ENCODE results near the gene INTS2.
"Not testable (repeated sequence)": the region's sequence is repeated elsewhere in the genome, so short reads cannot be mapped to it uniquely, and the experiment has no call there.

INTS2 gene

DNA sequence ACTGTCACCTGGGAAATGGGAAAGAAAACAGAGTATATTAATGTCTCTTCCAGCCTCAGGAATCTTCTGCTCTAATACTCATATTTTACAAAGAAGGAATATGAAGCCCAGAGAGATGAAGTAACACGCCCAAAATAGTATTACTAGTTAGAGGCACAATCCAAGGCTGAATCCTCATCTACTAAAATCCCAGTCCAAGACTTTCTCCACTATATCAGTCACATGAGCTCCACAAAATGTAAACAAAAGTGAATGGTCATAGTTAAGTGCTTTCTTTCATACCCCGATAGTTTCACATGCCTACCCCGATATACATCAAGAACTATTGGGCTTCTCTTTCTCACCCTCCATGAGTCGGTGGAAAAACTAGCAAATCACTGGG is 965 bp downstream of the INTS2 start:
- Mint-ChIP-seq H3K27ac (peak overlapping the region; percentile 97), H3K27me3 (no peaks in the 10 kb centered on the region), H3K9me3 (peaks cover 0 to 1% of the 10 kb centered on the region in 2 donors), H3K36me3 (peaks cover 0 to 11% of the 10 kb centered on the region in 2 donors), H3K4me3 (peak overlapping the region; percentile 84 to 95), H3K4me1 (peaks cover 8 to 14% of the 10 kb centered on the region in 2 donors)
- ATAC-seq (replicated peaks) (no peak), DNase-seq (no peak)

DNA sequence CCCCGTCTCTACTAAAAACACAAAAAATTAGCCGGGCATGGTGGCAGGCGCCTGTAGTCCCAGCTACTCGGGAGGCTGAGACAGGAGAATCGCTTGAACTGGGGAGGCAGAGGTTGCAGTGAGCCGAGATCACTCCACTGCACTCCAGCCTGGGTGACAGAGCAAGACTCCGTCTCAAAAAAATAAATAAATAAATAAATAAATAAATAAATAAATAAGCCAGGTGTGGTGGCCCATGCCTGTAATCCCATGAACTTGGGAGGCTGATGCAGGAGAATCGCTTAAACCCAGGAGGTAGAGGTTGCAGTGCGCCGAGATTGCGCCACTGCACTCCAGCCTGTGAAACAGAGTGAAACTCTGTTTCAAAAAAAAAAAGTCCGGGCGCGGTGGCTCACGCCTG is 12.6 kb downstream of the INTS2 start:
- not testable (repeated sequence) for H3K27me3 Mint-ChIP-seq; DNase-seq; H3K9me3 Mint-ChIP-seq; H3K4me3 Mint-ChIP-seq; H3K4me1 Mint-ChIP-seq; H3K27ac Mint-ChIP-seq; ATAC-seq (replicated peaks)
- H3K36me3 Mint-ChIP-seq: peaks cover 34 to 45% of the 10 kb centered on the region in 2 donors

DNA sequence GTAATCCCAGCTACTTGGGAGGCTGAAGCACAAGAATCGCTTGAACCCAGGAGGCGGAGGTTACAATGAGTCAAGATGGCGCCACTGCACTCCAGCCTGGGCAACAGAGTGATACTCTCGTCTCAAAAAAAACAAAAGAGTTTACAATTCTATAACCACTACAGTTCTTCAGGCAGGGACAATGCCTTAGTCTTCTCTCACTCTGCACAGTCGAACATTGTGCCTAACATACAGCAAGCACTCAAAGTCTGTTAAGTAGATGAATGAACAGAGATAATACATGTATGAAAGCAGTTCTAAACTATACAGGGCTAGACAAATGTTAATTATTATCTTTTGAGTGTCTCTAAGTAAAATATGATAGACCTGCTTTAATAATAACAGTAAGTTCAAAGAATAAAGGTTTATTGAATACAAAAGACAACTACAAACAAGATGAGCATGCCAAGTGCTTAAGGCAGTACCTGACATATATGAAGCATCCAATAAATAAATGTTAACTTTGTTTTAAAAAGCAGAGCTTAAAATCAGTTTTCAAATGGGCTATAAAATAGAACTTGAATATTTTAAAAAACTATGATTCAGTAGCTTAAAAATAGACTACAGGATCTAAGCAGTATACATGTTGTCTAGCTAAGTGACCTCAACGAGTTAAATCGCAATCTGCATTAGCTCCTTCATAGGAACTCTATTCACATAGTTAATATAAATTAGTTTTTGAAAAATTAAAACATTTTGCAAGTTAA is 19.3 kb downstream of the INTS2 start:
- DNase-seq: no peak
- no peaks in the 10 kb centered on the region for H3K9me3 Mint-ChIP-seq
- ATAC-seq (replicated peaks): no peak
- peaks cover 26 to 37% of the 10 kb centered on the region in 2 donors for H3K36me3 Mint-ChIP-seq
- H3K4me1 Mint-ChIP-seq: no peaks in the 10 kb centered on the region
- H3K4me3 Mint-ChIP-seq: no peak overlapping the region
- H3K27me3 Mint-ChIP-seq: no peaks in the 10 kb centered on the region
- no peak overlapping the region for H3K27ac Mint-ChIP-seq

DNA sequence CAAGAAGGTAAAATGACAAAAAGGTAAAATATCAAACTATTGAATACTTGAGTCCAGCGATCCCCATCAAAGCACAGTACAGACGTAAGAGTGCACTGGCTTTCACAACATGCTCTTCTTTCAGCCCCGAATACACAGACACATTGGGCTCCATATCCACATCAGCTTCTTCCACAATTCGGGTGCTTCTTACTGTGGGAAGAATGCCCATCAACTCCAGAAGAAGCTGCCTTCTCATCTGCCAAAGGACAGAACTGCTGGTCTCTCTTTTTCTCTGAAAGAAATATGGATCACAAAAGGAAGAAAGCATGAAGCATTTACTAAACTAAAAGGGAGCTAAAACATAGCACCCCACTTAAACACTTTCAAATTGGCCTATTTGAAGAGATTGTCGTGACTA is 20.4 kb downstream of the INTS2 start:
- H3K36me3 Mint-ChIP-seq: peaks cover 33 to 45% of the 10 kb centered on the region in 2 donors
- no peaks in the 10 kb centered on the region for H3K27me3 Mint-ChIP-seq
- H3K4me3 Mint-ChIP-seq: no peak overlapping the region
- H3K9me3 Mint-ChIP-seq: no peaks in the 10 kb centered on the region
- no peaks in the 10 kb centered on the region for H3K4me1 Mint-ChIP-seq
- H3K27ac Mint-ChIP-seq: no peak overlapping the region
- DNase-seq: no peak
- ATAC-seq (replicated peaks): no peak

DNA sequence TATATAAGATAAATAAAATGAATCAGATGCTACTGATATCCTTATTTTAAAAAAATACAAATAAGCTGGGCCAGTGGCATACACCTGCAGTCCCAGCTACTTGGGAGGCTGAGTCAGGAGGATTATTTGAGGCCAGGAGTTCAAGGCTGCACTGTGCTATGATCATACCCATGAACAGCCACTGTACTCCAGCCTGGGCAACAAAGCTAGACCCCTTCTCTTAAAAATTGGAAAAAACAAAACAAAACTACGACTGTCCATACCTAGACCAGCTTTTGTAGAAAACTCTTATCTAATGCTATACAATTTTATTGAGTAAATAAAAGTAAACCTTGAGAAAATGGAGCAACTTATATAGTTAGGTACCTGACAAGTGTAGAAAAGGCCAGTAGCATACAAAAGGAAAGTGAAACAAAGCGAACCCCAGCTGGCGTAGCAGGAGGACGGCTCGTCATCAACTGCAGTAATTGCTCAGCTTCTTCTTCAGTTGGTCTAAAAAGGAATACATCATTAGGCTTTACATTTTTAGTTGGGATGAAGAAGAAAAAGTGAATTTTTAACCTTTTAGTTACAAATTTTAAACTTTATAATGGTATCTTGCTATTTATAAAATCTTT is 23.6 kb downstream of the INTS2 start:
- peaks cover 30 to 41% of the 10 kb centered on the region in 2 donors for H3K36me3 Mint-ChIP-seq
- no peak for DNase-seq
- no peaks in the 10 kb centered on the region for H3K27me3 Mint-ChIP-seq
- no peak overlapping the region for H3K27ac Mint-ChIP-seq
- H3K4me1 Mint-ChIP-seq: no peaks in the 10 kb centered on the region
- no peak overlapping the region for H3K4me3 Mint-ChIP-seq
- H3K9me3 Mint-ChIP-seq: no peaks in the 10 kb centered on the region
- peak; percentile 55 for ATAC-seq (replicated peaks)

DNA sequence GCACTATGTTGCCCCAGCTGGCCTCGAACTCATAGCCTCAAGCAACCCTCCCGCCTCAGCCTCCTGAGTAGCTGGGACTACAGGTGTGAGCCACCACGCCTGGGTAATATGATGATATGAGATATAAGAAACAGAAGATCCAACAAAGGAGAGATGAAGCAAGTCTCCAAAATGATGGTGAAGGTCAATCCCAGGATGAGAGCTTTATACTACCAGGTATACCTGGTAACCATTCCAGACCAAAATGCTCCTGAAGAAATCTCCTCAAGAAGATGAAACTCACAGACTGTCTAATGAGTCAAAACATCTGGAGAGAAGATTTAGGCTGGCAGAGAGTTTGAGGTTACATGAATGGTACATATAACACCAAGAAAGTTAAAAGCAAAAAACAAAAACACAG is 24.5 kb downstream of the INTS2 start:
- Mint-ChIP-seq H3K4me1 (no peaks in the 10 kb centered on the region), H3K9me3 (no peaks in the 10 kb centered on the region), H3K4me3 (no peak overlapping the region), H3K27me3 (no peaks in the 10 kb centered on the region), H3K36me3 (peaks cover 30 to 41% of the 10 kb centered on the region in 2 donors), H3K27ac (no peak overlapping the region)
- ATAC-seq (replicated peaks): no peak
- no peak for DNase-seq

DNA sequence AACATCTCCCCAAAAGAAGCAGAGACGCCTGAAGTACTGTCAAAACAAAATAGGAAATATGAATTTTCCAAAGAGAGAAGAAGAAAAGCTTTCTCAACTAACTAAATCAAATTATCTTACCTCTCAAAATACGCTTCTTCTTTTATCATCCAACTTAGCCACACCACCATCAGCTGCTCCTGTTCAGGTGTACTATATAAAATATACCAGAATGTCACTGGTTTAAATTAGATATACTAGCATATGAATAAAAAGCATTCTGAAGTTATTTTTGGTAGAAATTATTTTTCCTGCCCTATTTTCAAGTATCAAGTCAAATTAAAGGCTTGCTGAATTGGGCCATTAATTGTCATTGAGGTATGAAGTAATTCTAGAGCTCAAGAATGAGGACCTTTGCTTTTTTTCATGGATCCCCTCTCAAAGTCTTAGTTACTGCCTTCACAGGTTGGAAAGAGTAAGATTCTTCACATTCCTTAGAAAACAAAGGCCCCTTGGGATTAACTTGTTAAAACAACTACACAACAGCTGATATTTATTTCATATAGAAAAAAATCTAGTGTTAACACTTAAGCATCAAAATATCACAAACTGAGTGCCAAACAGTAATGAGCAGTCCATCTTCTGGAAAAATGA is 30.1 kb downstream of the INTS2 start:
- peaks cover 21 to 27% of the 10 kb centered on the region in 2 donors for H3K36me3 Mint-ChIP-seq
- ATAC-seq (replicated peaks): no peak
- DNase-seq: no peak
- H3K27ac Mint-ChIP-seq: no peak overlapping the region
- no peaks in the 10 kb centered on the region for H3K4me1 Mint-ChIP-seq
- H3K9me3 Mint-ChIP-seq: no peaks in the 10 kb centered on the region
- H3K4me3 Mint-ChIP-seq: no peak overlapping the region
- H3K27me3 Mint-ChIP-seq: no peaks in the 10 kb centered on the region

DNA sequence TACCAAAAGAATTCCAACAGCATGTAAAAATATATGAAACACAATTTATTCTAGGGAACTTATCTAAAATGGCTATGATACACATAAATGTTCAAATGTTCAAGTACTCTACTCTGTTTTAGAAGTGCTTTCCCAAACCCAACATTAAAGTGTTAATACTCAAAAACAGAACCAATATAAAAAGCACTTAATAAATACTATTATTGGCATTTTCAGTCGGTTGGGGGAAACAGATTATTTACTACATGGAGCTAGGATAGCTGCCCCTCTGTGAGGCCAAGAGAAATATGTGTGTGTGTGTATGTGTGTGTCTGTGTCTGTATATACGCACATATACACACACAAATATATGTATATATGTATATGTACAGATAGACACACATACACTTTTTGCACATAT is 32.4 kb downstream of the INTS2 start:
- Mint-ChIP-seq H3K4me1 (no peaks in the 10 kb centered on the region), H3K4me3 (no peak overlapping the region), H3K9me3 (no peaks in the 10 kb centered on the region), H3K36me3 (peaks cover 16 to 25% of the 10 kb centered on the region in 2 donors), H3K27ac (no peak overlapping the region), H3K27me3 (no peaks in the 10 kb centered on the region)
- ATAC-seq (replicated peaks) (no peak), DNase-seq (no peak)

DNA sequence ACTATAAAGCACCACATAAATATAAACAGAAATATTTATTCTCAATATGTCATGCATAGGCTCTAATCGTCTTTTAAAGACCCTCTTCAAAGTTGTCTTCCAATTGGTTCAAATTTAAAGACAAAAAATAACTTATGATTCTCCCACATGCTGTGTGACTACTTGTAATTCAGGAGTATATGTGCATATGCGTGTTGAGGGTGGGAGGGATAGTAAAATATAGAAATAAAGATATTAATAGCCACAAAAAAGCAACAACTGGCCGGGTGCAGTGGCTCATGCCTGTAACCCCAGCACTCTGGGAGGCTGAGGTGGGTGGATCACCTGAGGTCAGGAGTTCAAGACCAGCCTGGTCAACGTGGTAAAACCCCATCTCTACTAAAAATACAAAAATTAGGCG is 33.5 kb downstream of the INTS2 start:
- H3K9me3 Mint-ChIP-seq; H3K27me3 Mint-ChIP-seq; DNase-seq; H3K4me3 Mint-ChIP-seq; H3K27ac Mint-ChIP-seq; H3K4me1 Mint-ChIP-seq; ATAC-seq (replicated peaks): not testable (repeated sequence)
- peaks cover 13 to 21% of the 10 kb centered on the region in 2 donors for H3K36me3 Mint-ChIP-seq

DNA sequence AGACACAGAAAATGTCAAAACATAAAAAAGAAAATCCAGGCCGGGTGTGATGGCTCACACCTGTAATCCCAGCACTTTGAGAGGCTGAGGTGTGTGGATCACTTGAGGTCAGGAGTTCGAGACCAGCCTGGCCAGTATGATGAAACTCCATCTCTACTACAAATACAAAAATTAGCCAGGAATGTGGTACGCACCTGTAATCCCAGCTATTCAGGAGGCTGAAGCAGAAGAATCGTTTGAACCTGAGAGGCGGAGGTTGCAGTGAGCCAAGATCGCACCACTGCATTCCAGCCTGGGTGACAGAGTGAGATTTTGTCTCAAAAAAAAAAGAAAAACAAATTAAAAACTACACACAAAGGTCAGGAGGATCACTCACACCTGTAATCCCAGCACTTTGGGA is 40.0 kb downstream of the INTS2 start:
- not testable (repeated sequence) for H3K4me1 Mint-ChIP-seq; DNase-seq; H3K27me3 Mint-ChIP-seq; H3K27ac Mint-ChIP-seq; H3K4me3 Mint-ChIP-seq; ATAC-seq (replicated peaks); H3K9me3 Mint-ChIP-seq
- H3K36me3 Mint-ChIP-seq: peaks cover 28 to 38% of the 10 kb centered on the region in 2 donors

DNA sequence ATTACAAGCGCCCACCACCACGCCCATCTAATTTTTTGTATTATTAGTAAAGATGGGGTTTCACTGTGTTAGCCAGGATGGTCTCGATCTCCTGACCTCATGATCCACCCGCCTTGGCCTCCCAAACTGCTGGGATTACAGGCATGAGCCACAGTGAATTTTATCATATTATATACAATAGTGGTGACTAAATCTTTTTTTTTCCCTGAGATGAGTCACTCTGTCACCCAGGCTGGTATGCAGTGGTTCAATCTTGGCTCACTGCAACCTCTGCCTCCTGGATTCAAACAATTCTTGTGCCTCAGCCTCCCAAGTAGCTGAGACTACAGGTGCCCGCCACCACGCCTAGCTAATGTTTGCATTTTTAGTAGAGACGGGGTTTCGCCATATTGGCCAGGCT is 41.9 kb downstream of the INTS2 start:
- not testable (repeated sequence) for H3K27me3 Mint-ChIP-seq; H3K4me1 Mint-ChIP-seq; H3K4me3 Mint-ChIP-seq; H3K27ac Mint-ChIP-seq; DNase-seq; H3K9me3 Mint-ChIP-seq; ATAC-seq (replicated peaks)
- H3K36me3 Mint-ChIP-seq: peaks cover 32 to 43% of the 10 kb centered on the region in 2 donors

DNA sequence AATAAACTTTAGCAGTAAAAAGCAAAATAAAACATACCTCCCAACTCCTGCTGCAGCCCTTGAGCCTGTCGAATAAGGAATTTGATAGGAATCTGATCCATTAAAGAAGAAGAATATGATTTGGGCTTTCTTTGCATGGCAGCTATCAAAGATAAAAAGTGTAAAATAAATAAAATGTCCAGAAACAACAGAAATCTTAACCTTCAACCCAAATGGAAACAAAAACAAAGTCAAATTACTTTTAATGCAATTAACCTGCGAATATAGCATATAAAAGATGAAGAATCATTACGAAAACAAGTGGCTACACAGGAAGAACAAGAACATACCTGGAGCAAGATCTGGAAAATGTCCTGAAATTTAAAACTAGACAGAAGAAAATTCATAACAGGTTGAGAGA is 42.9 kb downstream of the INTS2 start:
- ATAC-seq (replicated peaks) (no peak), DNase-seq (no peak)

DNA sequence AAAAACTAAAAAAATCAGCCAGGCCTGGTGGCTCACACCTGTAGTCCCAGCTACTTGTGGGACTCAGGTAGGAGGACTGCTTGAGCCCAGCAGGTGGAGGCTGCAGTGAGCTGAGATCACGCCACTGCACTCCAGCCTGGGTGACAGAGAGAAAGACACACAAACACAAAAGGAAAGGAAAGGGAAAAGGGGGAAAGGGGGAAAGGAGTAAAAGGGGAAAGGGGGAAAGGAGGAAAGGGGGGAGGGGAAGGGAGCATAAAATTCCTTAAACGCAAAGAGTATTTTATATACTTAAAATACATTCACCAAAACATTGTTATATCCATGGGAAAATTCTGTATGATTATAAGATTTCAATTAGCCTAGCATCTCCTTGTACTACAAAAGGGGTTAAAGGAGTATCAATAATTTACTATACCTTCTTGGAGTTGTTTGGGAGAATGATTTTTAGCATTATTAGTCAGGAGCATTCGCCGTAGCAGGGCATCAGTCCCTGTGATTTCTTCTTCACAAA is 47.1 kb downstream of the INTS2 start:
- DNase-seq: no peak
- Mint-ChIP-seq H3K36me3 (peaks cover 30 to 41% of the 10 kb centered on the region in 2 donors), H3K27me3 (no peaks in the 10 kb centered on the region), H3K4me1 (no peaks in the 10 kb centered on the region), H3K9me3 (no peaks in the 10 kb centered on the region), H3K27ac (no peak overlapping the region), H3K4me3 (no peak overlapping the region)
- ATAC-seq (replicated peaks): no peak

More for the DNA sequence above, 42.9 kb downstream of the INTS2 start:
- no peak overlapping the region for H3K4me3 Mint-ChIP-seq
- H3K27me3 Mint-ChIP-seq: no peaks in the 10 kb centered on the region
- no peaks in the 10 kb centered on the region for H3K4me1 Mint-ChIP-seq
- no peak overlapping the region for H3K27ac Mint-ChIP-seq
- H3K36me3 Mint-ChIP-seq: peaks cover 31 to 42% of the 10 kb centered on the region in 2 donors
- no peaks in the 10 kb centered on the region for H3K9me3 Mint-ChIP-seq

DNA sequence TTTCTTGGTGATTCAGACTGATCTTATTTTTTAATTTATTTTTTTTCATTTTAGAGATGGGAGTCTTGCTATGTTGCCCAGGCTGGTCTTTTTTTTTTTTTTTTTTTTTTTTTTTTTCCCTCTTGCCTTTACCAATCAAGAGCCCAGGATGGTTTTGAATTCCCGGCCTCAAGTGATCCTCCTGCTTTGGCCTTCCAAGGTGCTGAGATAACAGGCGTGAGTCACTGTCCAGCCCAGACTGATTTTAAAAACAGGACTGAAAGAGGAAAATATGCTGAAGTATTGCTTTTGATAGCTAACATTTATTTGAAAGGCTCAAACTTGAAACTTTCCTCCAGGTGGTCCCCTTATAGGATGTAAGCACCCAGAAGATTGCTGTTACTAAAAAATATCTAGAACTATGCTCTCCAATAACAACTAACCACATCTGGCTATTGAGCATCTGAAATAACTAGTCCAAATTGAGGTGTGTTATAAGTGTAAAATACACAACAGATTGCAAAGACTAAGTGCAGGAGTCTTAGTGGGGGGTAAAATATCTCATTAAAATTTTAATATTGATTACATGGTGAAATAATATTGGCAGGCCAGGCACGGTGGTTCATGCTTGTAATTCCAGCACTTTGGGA is 48.7 kb downstream of the INTS2 start:
- peaks cover 31 to 38% of the 10 kb centered on the region in 2 donors for H3K36me3 Mint-ChIP-seq
- no peak for ATAC-seq (replicated peaks)

More for the DNA sequence above, 48.7 kb downstream of the INTS2 start:
- Mint-ChIP-seq H3K27ac (no peak overlapping the region), H3K9me3 (no peaks in the 10 kb centered on the region), H3K27me3 (no peaks in the 10 kb centered on the region), H3K4me3 (no peak overlapping the region), H3K4me1 (no peaks in the 10 kb centered on the region)
- no peak for DNase-seq

Data from stimulated activated naive B cell treated with anti-CD40 and anti-IgM and Interleukin-4, amounts not matched to agents 10 μg/mL and 1 μg/mL and 100 μg/mL, for 72 hours (primary cell).